Measurements from ENCODE around the gene PYY. TPM values are rescaled to one million over a fixed set of nuclear protein-coding genes. Genes with fewer than 3 reads are reported as not detected.
A peak's percentile ranks its signal among the peaks of the same experiment; 100 is the strongest.

PYY gene
- total and polyA plus RNA-seq, 2 donors from 2014 or later, result not detected

GRCh38 chr17:43916385-43916784 lies 37.4 kb downstream of the PYY start:
- intact Hi-C loops (cut with DNase I), result no loop called here
- H3K4me3 ChIP-seq (ENCODE audit: low read length in 3 of 3), result no peak overlapping the region
- FAIRE-seq (no peak), DNase-seq (no peak)
- no peaks in the 10 kb centered on the region for H3K27me3 ChIP-seq (ENCODE audit: control insufficient read depth, insufficient read depth, low read length)
- peaks cover 0 to 3% (median 0%) of the 10 kb centered on the region in 3 donors for H3K9me3 ChIP-seq (ENCODE audit: control insufficient read depth in 2 of 3, insufficient read depth in 1 of 3, low read length in 3 of 3)
- H3K4me1 ChIP-seq (ENCODE audit: control insufficient read depth in 2 of 3, insufficient read depth in 2 of 3, low read depth in 1 of 3, low read length in 3 of 3), result peaks cover 0 to 3% (median 0%) of the 10 kb centered on the region in 3 donors
- H3K9ac ChIP-seq (ENCODE audit: low read length in 3 of 3), result no peak overlapping the region
- H3K36me3 ChIP-seq (ENCODE audit: control insufficient read depth in 2 of 3, insufficient read depth in 3 of 3, low read length in 3 of 3), result no peaks in the 10 kb centered on the region
- H3K27ac ChIP-seq (ENCODE audit: low read depth in 2 of 2, low read length in 2 of 2), result no peak overlapping the region
- no peak for TF ChIP-seq CTCF (IDR thresholded peaks at IDR 0.05; ENCODE audit: borderline replicate concordance, extremely low read depth, insufficient read depth)

- TF ChIP-seq CTCF (IDR thresholded peaks at IDR 0.05; ENCODE audit: borderline replicate concordance, extremely low read depth, insufficient read depth), result no peak
- FAIRE-seq, result no peak
- Histone ChIP-seq H3K9ac (ENCODE audit: low read length in 3 of 3) (no peak overlapping the region), H3K36me3 (ENCODE audit: control insufficient read depth in 2 of 3, insufficient read depth in 3 of 3, low read length in 3 of 3) (no peaks in the 10 kb centered on the region), H3K4me3 (ENCODE audit: low read length in 3 of 3) (no peak overlapping the region), H3K27ac (ENCODE audit: low read depth in 2 of 2, low read length in 2 of 2) (no peak overlapping the region), H3K4me1 (ENCODE audit: control insufficient read depth in 2 of 3, insufficient read depth in 2 of 3, low read depth in 1 of 3, low read length in 3 of 3) (peaks cover 0 to 3% (median 0%) of the 10 kb centered on the region in 3 donors), H3K27me3 (ENCODE audit: control insufficient read depth, insufficient read depth, low read length) (no peaks in the 10 kb centered on the region), H3K9me3 (ENCODE audit: control insufficient read depth in 2 of 3, insufficient read depth in 1 of 3, low read length in 3 of 3) (peaks cover 0 to 3% (median 0%) of the 10 kb centered on the region in 3 donors)
- DNase-seq, result no peak
- intact Hi-C loops (cut with DNase I), result no loop called here
Measured at GRCh38 chr17:43915559-43915958, 38.2 kb downstream of the PYY start.

- H3K9me3 ChIP-seq (ENCODE audit: control insufficient read depth in 2 of 3, insufficient read depth in 1 of 3, low read length in 3 of 3), result peaks cover 0 to 3% (median 0%) of the 10 kb centered on the region in 3 donors
- intact Hi-C loops (cut with DNase I), result no loop called here
- no peak for FAIRE-seq
- H3K4me1 ChIP-seq (ENCODE audit: control insufficient read depth in 2 of 3, insufficient read depth in 2 of 3, low read depth in 1 of 3, low read length in 3 of 3), result peaks cover 0 to 3% (median 0%) of the 10 kb centered on the region in 3 donors
- no peaks in the 10 kb centered on the region for H3K27me3 ChIP-seq (ENCODE audit: control insufficient read depth, insufficient read depth, low read length)
- no peak overlapping the region for H3K9ac ChIP-seq (ENCODE audit: low read length in 3 of 3)
- H3K36me3 ChIP-seq (ENCODE audit: control insufficient read depth in 2 of 3, insufficient read depth in 3 of 3, low read length in 3 of 3), result no peaks in the 10 kb centered on the region
- H3K4me3 ChIP-seq (ENCODE audit: low read length in 3 of 3), result no peak overlapping the region
- TF ChIP-seq CTCF (IDR thresholded peaks at IDR 0.05; ENCODE audit: borderline replicate concordance, extremely low read depth, insufficient read depth), result no peak
- H3K27ac ChIP-seq (ENCODE audit: low read depth in 2 of 2, low read length in 2 of 2), result no peak overlapping the region
- no peak for DNase-seq
Measured at GRCh38 chr17:43914451-43914850, 39.3 kb downstream of the PYY start.

GRCh38 chr17:43913584-43913983 lies 40.2 kb downstream of the PYY start:
- Histone ChIP-seq H3K36me3 (ENCODE audit: control insufficient read depth in 2 of 3, insufficient read depth in 3 of 3, low read length in 3 of 3) (no peaks in the 10 kb centered on the region), H3K9ac (ENCODE audit: low read length in 3 of 3) (no peak overlapping the region), H3K9me3 (ENCODE audit: control insufficient read depth in 2 of 3, insufficient read depth in 1 of 3, low read length in 3 of 3) (peaks cover 0 to 3% (median 0%) of the 10 kb centered on the region in 3 donors), H3K4me3 (ENCODE audit: low read length in 3 of 3) (no peak overlapping the region), H3K27me3 (ENCODE audit: control insufficient read depth, insufficient read depth, low read length) (no peaks in the 10 kb centered on the region), H3K4me1 (ENCODE audit: control insufficient read depth in 2 of 3, insufficient read depth in 2 of 3, low read depth in 1 of 3, low read length in 3 of 3) (peaks cover 0 to 3% (median 0%) of the 10 kb centered on the region in 3 donors), H3K27ac (ENCODE audit: low read depth in 2 of 2, low read length in 2 of 2) (no peak overlapping the region)
- FAIRE-seq, result no peak
- intact Hi-C loops (cut with DNase I), result no loop called here
- TF ChIP-seq CTCF (IDR thresholded peaks at IDR 0.05; ENCODE audit: borderline replicate concordance, extremely low read depth, insufficient read depth), result no peak
- peak in 1 of 5 donors; percentile 59 for DNase-seq
